Heart right ventricle (tissue), 16 donors: ENCODE results near the gene MUC4. TPM values are rescaled to one million over a fixed set of nuclear protein-coding genes. Genes with fewer than 3 reads are reported as not detected.
"Not testable (repeated sequence)": the region's sequence is repeated elsewhere in the genome, so short reads cannot be mapped to it uniquely, and the experiment has no call there.

Experiments used
- ATAC-seq, 8 donors: fragments of 200-7000 bp; cut with Tn5 transposase; one replicate each; pipeline ENCODE4 v1.9.1; 2020; ENCODE audit warnings: mild to moderate bottlenecking in 8 of 8, moderate library complexity in 8 of 8, moderate number of reproducible peaks in 1 of 8
- DNase-seq, 2 donors: peaks; one replicate each; pipeline ENCODE4 v3.0.0-alpha.2; 2020
- H3K27ac ChIP-seq, 10 donors: fragments of 200-600 bp; sonication (generic) in 2 of 10; one replicate each; pipeline versions ENCODE4 v1.5.0 to v1.8.0; 2020 to 2022; ENCODE audit warnings: mild to moderate bottlenecking in 3 of 10
- H3K27me3 ChIP-seq, 7 donors: fragments of 200-600 bp; one replicate each; pipeline ENCODE4 v1.8.0; 2021 to 2022; ENCODE audit warnings: mild to moderate bottlenecking in 2 of 7
- H3K36me3 ChIP-seq, 9 donors: fragments of 200-600 bp; sonication (generic) in 1 of 9; one replicate each; pipeline versions ENCODE4 v1.5.0 to v1.8.0; 2020 to 2022; ENCODE audit warnings: mild to moderate bottlenecking in 2 of 9
- H3K4me1 ChIP-seq, 9 donors: fragments of 200-600 bp; sonication (generic) in 1 of 9; one replicate each; pipeline versions ENCODE4 v1.5.0 to v1.8.0; 2020 to 2022; ENCODE audit warnings: mild to moderate bottlenecking in 4 of 9
- H3K4me3 ChIP-seq, 10 donors: fragments of 200-600 bp; sonication (generic) in 2 of 10; one replicate each; pipeline versions ENCODE4 v1.5.0 to v1.8.0; 2020 to 2022; ENCODE audit warnings: mild to moderate bottlenecking in 7 of 10, moderate library complexity in 2 of 10
- H3K9me3 ChIP-seq, 11 donors: fragments of 200-600 bp in 10 of 11; sonication (generic) in 2 of 11; one replicate each; pipeline versions ENCODE4 v1.5.0 to v1.8.0; 2013 to 2022; ENCODE audit warnings: mild to moderate bottlenecking in 2 of 11, control low read depth in 1 of 11, moderate library complexity in 1 of 11
- CTCF ChIP-seq, 9 donors: fragments of 200-600 bp; sonication (generic) in 2 of 9; IDR thresholded peaks; one replicate each; pipeline versions ENCODE4 v1.5.0 to v1.8.0; 2021 to 2022; ENCODE audit warnings: antibody characterized with exemption in 9 of 9, mild to moderate bottlenecking in 5 of 9, moderate library complexity in 1 of 9
- WGBS, 2 donors: extraction: QIAGEN DNeasy Blood & Tissue Kit; methylation state at CpG; one replicate each; pipeline ENCODE4 v1.1.7; 2013; ENCODE audit warnings: inconsistent platforms in 1 of 2; 5-methylcytosine and 5-hydroxymethylcytosine counted together
- intact Hi-C, 10 donors: fragments of 100-400 bp; cut with DNase I; formaldehyde crosslinking; loops; one replicate each; pipeline versions ENCODE4 v1.11.1 to v1.14.2; 2022
- polyA plus RNA-seq, 2 donors: library from polyadenylated mRNA; stranded (reverse); fragments of 200-250 nt; gene quantifications; one replicate each; pipeline ENCODE4 v1.2.3, GENCODE V29; 2013
- total RNA-seq, 10 donors: library from RNA; stranded (reverse); fragmentation: NEBNext Ultra II Directional in 3 of 10; extraction: Animal tissue kit (Norgen Biotek cat#: 25700) in 3 of 10; gene quantifications; one replicate each; pipeline versions ENCODE4 v1.2.1 to v1.2.4, GENCODE V29; 2021 to 2023
- donor health status: Arrhythmogenic right ventricular cardiomyopathy.
- donor health status: ischemic (EF 13 %, LVEDD 7.1; RV severe dilation, severe dysfunction).
- donor health status: healthy with polysubstance abuse.
- donor health status: DM: no; HTN: yes; CAD: no.
- donor health status: DM: no; HTN: no; CAD: no.
- donor health status: ischemic (EF 25% LVEDD 6.9; RV normal size, moderate dysfunction).
- donor health status: ischemic (EF 25% LVEDD 5.7; RV mildly dilated, moderate dysfunction).
- donor health status: healthy.
- donor health status: DM: yes; HTN: yes; CAD: no.
- donor health status: Ischemic cardiomyopathy.
- donor health status: ischemic (EF 35%, LVEDD 5.7; RV mildly dilated, moderate dysfunction).
- donor health status: nonischemic (EF 11% LVEDD 7.7; RV severe dilation, severe dysfunction).
- donor health status: DM: yes; HTN: yes; CAD: no.
- donor health status: PGD.
- donor health status: ischemic (EF 29% LVEDD 5.4; RV normal size, mild dysfunction).
- donor health status: nonischemic (EF 23%, LVEDD 6.1; RV moderate dilation, normal function).

The MUC4 gene
- total and polyA plus RNA-seq, 12 donors, result 0.01 TPM; not detected in 11

DNA sequence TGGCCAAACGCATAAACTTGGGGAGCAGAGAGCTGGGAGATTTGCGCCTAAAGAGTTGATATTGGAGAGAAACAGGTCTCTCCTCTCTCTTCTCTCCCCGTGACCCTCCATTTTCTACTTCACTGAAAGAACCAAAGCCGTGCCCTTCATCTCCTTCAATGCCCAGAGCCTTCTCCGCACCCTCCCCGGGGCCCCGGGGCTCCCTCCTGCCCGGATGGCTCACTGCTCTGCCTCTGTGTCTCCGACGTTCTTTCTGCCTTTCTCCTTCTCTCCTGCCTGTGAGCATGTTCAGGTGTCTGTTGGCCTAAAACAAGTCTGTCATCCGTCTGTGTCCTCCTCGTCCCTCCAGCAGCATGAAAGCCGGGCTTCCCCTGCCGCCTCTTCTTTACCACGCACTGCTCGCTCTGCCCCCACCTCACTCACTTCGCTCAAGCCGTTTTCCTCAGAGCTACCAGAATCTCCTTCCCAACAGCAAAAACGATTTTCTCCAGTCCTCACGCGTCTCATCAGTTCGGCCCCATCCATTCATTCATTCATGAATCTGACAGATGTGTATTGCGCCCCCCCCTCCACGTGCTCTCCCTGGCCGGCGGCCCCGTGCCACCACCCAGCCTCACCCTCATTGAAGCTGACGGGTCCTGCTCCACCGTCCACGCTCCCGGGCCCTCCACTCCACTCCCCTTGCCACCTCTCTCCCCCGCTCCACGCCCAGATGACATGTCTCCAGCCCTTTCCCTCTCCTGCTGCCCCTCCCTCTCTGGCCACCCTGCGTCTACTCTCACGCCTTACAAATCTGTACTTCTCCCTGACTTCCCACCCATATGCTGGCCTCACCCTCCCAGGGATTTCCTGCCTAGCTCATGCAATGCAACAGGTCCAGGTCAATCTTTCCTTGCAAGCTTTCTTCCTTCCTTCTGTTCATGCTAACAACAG, 10.2 kb downstream of the MUC4 start:
- intact Hi-C loops, result no loop called here
- peak in 1 of 8 donors; percentile 35 for ATAC-seq
- Histone ChIP-seq H3K4me1 (peaks cover 0 to 19% (median 6%) of the 10 kb centered on the region in 9 donors), H3K9me3 (no peaks in the 10 kb centered on the region), H3K4me3 (no peak overlapping the region), H3K27ac (no peak overlapping the region), H3K27me3 (peaks cover 0 to 34% (median 8%) of the 10 kb centered on the region in 7 donors), H3K36me3 (no peaks in the 10 kb centered on the region)
- no peak for DNase-seq
- WGBS, 2 donors, result 74 to 76% methylated on average over 35 of the region's 35 CpGs
- TF ChIP-seq CTCF (IDR thresholded peaks at IDR 0.05), result no peak

- no peaks in the 10 kb centered on the region for H3K36me3 ChIP-seq
- no peak overlapping the region for H3K27ac ChIP-seq
- H3K9me3 ChIP-seq, result no peaks in the 10 kb centered on the region
- ATAC-seq, result no peak
- no peak for TF ChIP-seq CTCF (IDR thresholded peaks at IDR 0.05)
- intact Hi-C loops, result no loop called here
- 67 to 80% methylated on average over 6 of the region's 6 CpGs for WGBS, 2 donors
- peaks cover 0 to 19% (median 6%) of the 10 kb centered on the region in 9 donors for H3K4me1 ChIP-seq
- DNase-seq, result no peak
- peaks cover 0 to 33% (median 8%) of the 10 kb centered on the region in 7 donors for H3K27me3 ChIP-seq
- no peak overlapping the region for H3K4me3 ChIP-seq
Measured at GRCh38 chr3:195800240-195800639, 11.5 kb downstream of the MUC4 start.

GRCh38 chr3:195796795-195797194, 14.9 kb downstream of the MUC4 start:
- H3K4me3 ChIP-seq, result no peak overlapping the region
- ATAC-seq (no peak), DNase-seq (no peak)

GRCh38 chr3:195794708-195795107, 17.0 kb downstream of the MUC4 start:
- H3K27me3 ChIP-seq, result peaks cover 0 to 23% (median 0%) of the 10 kb centered on the region in 7 donors
- H3K27ac ChIP-seq, result no peak overlapping the region
- intact Hi-C loops, result no loop called here
- peaks cover 0 to 4% (median 0%) of the 10 kb centered on the region in 9 donors for H3K4me1 ChIP-seq
- H3K36me3 ChIP-seq, result no peaks in the 10 kb centered on the region
- no peak for TF ChIP-seq CTCF (IDR thresholded peaks at IDR 0.05)
- 23 to 36% methylated on average over 8 of the region's 8 CpGs for WGBS, 2 donors
- H3K9me3 ChIP-seq, result peaks cover 0 to 15% (median 0%) of the 10 kb centered on the region in 11 donors
- DNase-seq (no peak), ATAC-seq (no peak)
- H3K4me3 ChIP-seq, result no peak overlapping the region

More at GRCh38 chr3:195796795-195797194, 14.9 kb downstream of the MUC4 start:
- 97% methylated on average over 11 of the region's 11 CpGs for WGBS, 2 donors
- no peak for TF ChIP-seq CTCF (IDR thresholded peaks at IDR 0.05)
- Histone ChIP-seq H3K36me3 (no peaks in the 10 kb centered on the region), H3K27ac (no peak overlapping the region), H3K27me3 (peaks cover 0 to 29% (median 0%) of the 10 kb centered on the region in 7 donors), H3K9me3 (peaks cover 0 to 4% (median 0%) of the 10 kb centered on the region in 11 donors), H3K4me1 (peaks cover 0 to 4% (median 0%) of the 10 kb centered on the region in 9 donors)
- intact Hi-C loops, result no loop called here

- intact Hi-C loops, H3K4me3 ChIP-seq, DNase-seq, H3K4me1 ChIP-seq, H3K27ac ChIP-seq, H3K36me3 ChIP-seq, ATAC-seq: not testable (repeated sequence)
- WGBS, 2 donors, result 77 to 81% methylated on average over 6 of the region's 6 CpGs
- Histone ChIP-seq H3K27me3 (peaks cover 0 to 19% (median 0%) of the 10 kb centered on the region in 7 donors), H3K9me3 (peaks cover 0 to 15% (median 0%) of the 10 kb centered on the region in 11 donors)
Measured at GRCh38 chr3:195792621-195793020, 19.1 kb downstream of the MUC4 start.
